CD4-positive, alpha-beta T cell treated with Interleukin-21 for 1 hour (primary cell): Measurements from ENCODE around the gene ARAP3.
"Not testable (repeated sequence)": the region's sequence is repeated elsewhere in the genome, so short reads cannot be mapped to it uniquely, and the experiment has no call there.

Experiments
- DNase-seq: peaks from one replicate; pipeline ENCODE4 v3.0.0-alpha.2; 2020

The ARAP3 gene

GRCh38 chr5:141681695-141682641, at the start of gene ARAP3:
Gene ARAP3 (minus strand): TSS chr5:141682230. CDS start chr5:141680486, 1,744 bp downstream.
- DNase-seq, result peak; percentile 38

DNA sequence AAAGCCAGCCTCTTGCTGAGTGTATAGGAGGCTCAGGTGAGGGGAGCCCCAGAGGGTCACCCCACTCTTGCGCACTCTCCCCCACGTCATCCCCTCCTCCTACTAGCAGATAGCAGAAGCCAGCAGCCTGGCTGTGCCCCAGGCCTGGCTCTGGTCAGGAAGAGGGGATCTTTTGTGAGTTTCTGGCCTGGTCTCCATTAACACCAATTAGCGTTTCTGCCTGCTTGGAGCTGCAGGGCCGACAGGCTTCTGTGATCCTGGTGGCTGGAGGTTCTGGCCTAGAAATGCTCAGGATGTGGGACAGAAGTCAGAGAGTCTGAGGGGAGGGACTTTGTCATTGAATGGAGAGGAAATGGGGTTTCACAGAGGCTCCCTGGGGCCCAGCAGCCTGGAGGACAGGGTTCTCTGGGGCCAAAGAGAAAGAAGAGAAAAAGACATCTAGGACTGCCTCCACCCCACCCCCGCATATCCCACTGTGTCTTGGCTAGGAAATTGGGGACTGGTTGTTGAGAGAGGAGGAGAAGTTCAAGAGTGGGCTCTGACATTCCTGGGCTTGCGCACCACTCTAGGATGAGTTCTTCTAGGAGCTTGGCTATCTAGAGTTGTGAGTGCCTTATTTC, 47.5 kb upstream of the ARAP3 start:
- no peak for DNase-seq

GRCh38 chr5:141725891-141726290, 43.9 kb upstream of the ARAP3 start:
- no peak for DNase-seq

- DNase-seq, result not testable (repeated sequence)
Observed at GRCh38 chr5:141725174-141725573, 43.1 kb upstream of the ARAP3 start.

GRCh38 chr5:141722266-141722665, 40.2 kb upstream of the ARAP3 start:
- DNase-seq, result no peak

DNA sequence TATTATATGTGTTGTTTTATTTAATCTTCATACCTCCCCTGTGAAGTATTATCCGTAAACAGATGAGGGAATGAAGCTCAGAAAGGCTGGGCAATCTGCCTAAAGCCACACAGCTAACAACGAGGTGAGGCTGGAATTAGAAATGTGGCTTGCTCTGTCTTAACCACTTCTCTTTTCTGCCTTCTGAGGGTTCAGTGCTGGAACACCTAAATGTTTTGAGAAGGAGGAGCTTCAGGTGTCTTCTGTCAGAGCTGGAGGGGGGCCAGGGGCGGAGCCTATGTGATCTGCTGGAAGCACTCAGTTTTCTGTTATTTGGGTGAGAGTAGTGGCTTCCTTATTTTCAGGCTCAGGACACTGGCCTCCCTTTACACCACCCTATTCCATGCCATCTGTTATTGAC, 35.0 kb upstream of the ARAP3 start:
- no peak for DNase-seq

DNA sequence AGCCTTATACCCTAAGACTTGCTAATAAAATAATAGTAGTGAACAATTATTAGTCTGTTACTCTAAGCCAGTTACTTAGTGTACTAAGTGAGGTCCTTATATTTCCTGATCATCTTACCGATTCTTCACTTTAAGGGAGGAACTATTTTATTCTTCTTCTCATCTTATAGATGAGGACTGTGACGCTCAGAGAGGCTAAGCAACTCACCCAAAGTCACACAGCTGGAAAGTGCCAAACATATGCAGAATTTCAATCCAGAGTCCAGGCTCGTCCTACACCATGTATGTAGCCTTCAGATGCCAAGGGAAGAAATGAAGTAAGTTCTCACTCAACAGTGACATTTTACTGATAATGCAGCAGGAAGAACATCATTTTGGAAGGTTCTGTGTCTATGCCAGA, 34.4 kb upstream of the ARAP3 start:
- DNase-seq, result no peak

- no peak for DNase-seq
Observed at GRCh38 chr5:141716009-141716408, 34.0 kb upstream of the ARAP3 start.

- no peak for DNase-seq
Observed at GRCh38 chr5:141715346-141715905, 33.4 kb upstream of the ARAP3 start.

- DNase-seq, result no peak
Observed at GRCh38 chr5:141714542-141715310, 32.7 kb upstream of the ARAP3 start.

DNA sequence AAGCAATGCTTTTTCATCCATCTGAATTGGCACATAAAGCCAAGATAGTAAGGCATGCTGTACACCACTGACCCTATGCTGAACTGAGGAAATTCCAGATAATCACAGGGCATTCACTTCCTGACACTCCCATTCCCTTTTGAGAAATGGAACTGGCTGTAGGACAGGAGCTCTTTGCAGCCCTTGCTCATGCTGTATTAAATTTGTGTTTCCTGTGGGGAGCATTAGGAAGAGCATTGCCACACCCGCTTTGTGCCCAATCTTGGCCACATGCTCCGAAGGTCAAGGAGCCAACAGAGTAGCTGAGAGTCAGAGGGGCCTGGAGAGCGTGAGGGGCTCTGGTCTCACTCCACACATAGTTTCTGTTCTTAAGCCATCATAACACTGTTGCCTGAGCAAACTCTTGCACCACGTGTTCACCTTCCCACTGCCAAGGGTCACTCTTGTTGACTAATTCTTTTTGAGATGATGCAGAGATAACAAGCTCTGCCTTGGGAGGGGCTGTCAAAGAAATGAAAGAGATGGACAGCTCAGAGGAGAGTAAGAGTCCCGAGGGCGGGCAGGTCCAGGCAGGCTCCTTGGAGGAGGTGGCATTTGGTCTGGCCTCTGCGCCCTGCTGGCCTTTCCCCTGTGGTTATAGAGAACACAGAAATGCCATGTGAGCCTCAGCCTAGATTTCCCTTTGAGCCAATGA, 31.7 kb upstream of the ARAP3 start:
- DNase-seq, result no peak

GRCh38 chr5:141711687-141712086, 29.7 kb upstream of the ARAP3 start:
- no peak for DNase-seq

GRCh38 chr5:141709699-141710267, 27.8 kb upstream of the ARAP3 start:
- DNase-seq, result no peak

DNA sequence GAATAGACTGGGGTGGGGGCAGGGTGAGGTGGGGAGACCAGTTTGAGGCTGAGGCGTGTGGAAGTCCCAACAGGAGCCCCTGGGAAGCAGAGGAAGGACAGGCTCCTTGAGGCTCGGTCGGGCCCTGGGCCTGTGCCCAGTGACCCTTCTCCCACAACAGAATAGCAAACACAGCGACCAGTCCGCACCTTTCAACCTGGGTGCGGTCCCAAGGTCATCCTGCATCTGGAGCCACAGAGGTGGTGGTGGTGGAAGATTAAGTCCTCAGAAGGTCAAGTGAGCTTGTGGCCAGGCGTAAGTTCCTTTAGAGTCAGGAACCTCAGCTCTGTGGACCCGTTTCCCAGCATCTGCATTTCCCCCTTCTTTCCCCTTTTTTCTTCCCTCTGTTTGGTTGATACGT, 26.0 kb upstream of the ARAP3 start:
- DNase-seq, result no peak

GRCh38 chr5:141707510-141707909, 25.5 kb upstream of the ARAP3 start:
- DNase-seq, result no peak

- DNase-seq, result no peak
Observed at GRCh38 chr5:141706121-141706520, 24.1 kb upstream of the ARAP3 start.

DNA sequence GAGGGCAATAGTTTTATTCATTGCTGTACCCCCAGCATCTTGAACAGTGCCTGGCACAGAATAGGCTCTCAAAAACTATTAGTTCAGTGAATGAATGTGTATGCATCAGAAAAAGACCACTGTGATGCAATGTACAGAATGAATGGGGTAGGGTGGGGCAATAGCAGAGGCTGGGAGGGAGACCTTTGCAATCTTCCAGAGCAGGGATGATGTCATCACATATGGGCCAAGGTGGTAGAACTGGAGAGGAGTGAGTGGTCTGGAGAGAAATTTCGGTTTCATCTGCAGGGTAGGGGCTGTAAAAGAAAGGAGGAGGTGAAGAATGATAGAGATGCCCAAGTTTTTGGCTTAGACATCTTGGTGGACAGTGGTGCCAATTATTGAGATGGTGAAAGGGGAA, 23.4 kb upstream of the ARAP3 start:
- DNase-seq, result no peak

- DNase-seq, result no peak
Observed at GRCh38 chr5:141704782-141705297, 22.8 kb upstream of the ARAP3 start.

GRCh38 chr5:141703133-141703561, 21.1 kb upstream of the ARAP3 start:
- no peak for DNase-seq

DNA sequence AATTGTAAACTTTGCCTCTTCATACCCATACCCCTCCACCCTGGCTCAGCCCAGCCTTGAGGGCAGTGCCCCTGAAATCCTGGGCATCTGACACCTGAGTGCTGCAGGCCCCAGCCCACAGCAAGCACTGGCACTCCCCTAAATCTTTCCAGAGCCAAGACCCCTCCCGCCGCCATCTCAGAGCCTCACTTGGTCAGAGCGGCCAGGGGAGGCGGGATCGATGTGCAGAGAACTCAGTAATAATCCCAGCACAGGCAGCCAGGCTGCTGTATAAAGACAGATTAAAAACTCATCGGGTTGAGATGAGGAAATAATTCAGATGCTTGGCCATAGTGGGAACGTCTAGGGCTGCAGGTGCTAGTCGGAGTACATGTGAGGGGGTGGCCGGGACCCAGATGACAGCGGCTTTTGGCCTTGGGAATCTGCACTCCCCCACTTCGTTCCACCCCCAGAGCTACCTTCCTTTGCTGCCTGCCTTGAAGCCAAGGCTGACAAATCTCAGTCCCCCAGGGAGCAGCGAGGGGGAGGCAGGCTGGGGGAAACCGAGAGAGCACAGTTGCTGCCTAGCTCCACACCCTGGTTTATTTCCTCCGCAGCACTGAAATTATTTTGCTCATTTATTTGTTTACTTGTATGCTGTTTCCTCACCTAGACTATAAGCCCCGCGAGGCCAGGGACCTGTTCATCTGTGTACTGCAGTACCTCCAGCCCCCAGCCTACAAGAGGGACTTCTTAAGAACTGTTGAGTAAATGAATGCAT, 19.5 kb upstream of the ARAP3 start:
- DNase-seq, result no peak

DNA sequence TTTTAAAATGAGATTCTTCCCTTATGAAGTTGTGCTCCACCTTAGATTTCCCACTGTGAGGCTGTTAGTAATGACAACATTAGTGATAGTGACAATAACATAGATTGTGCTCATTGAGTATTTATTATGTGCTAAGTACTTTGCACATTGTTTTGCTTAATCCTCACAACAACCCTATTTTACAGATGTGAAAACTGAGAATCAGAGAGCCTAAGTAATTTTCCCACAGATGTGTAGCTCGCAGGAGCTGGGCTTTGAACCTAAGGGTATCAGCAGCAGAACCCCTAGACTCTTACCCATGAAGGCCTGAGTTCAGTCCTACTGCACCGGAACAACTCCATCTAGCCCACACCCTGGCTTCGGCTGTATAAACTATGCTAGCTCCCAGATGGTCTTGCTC, 15.6 kb upstream of the ARAP3 start:
- DNase-seq, result no peak
